DMS53 (cell line): ENCODE measurements around the gene MSLN.

Experiments
- DNase-seq: peaks from one replicate; lab custom pipeline; 2025; lab: John Stamatoyannopoulos, UW

MSLN gene

GRCh38 chr16:793414-793813 lies 32.9 kb downstream of the MSLN start:
- DNase-seq, result no peak

- DNase-seq, result no peak
These were observed 33.7 kb downstream of the MSLN start for GRCh38 chr16:794091-794822.

- DNase-seq, result peak; percentile 71
These were observed 34.4 kb downstream of the MSLN start for GRCh38 chr16:794853-795466.

- peak; percentile 69 for DNase-seq
These were observed 35.2 kb downstream of the MSLN start for GRCh38 chr16:795580-796229.

GRCh38 chr16:796296-797119 lies 36.0 kb downstream of the MSLN start:
- no peak for DNase-seq

GRCh38 chr16:797120-797420 lies 36.5 kb downstream of the MSLN start:
- DNase-seq, result peak; percentile 55

GRCh38 chr16:797686-798085 lies 37.2 kb downstream of the MSLN start:
- DNase-seq, result no peak

GRCh38 chr16:798666-799065 lies 38.1 kb downstream of the MSLN start:
- no peak for DNase-seq

- DNase-seq, result no peak
These were observed 38.8 kb downstream of the MSLN start for GRCh38 chr16:799111-799947.

GRCh38 chr16:799948-800833 lies 39.7 kb downstream of the MSLN start, which contains the start of gene GNG13:
GNG13 (minus strand) TSS chr16:800734; CDS start chr16:799077, 1,657 bp downstream.
- DNase-seq, result peak; percentile 41

- DNase-seq, result no peak
These were observed 40.4 kb downstream of the MSLN start for GRCh38 chr16:800834-801511.

- DNase-seq, result no peak
These were observed 41.2 kb downstream of the MSLN start for GRCh38 chr16:801584-802363.

GRCh38 chr16:802461-802860 lies 41.9 kb downstream of the MSLN start:
- no peak for DNase-seq

GRCh38 chr16:802914-803753 lies 42.6 kb downstream of the MSLN start:
- DNase-seq, result no peak

GRCh38 chr16:803754-804080 lies 43.2 kb downstream of the MSLN start:
- DNase-seq, result no peak

- DNase-seq, result peak; percentile 34
These were observed 43.9 kb downstream of the MSLN start for GRCh38 chr16:804193-805048.

GRCh38 chr16:805474-805873 lies 44.9 kb downstream of the MSLN start:
- DNase-seq, result no peak
